NCI-H2196 (cell line): ENCODE measurements around the gene DOCK3.
"Not testable (repeated sequence)": the region's sequence is repeated elsewhere in the genome, so short reads cannot be mapped to it uniquely, and the experiment has no call there.

ENCODE experiments used
- DNase-seq: peaks from one replicate; lab custom pipeline; 2025; ENCODE audit not compliant: unreplicated experiment; lab: John Stamatoyannopoulos, UW

DOCK3 gene

GRCh38 chr3:51190199-51190598, 515.5 kb downstream of the DOCK3 start:
- no peak for DNase-seq

DNA sequence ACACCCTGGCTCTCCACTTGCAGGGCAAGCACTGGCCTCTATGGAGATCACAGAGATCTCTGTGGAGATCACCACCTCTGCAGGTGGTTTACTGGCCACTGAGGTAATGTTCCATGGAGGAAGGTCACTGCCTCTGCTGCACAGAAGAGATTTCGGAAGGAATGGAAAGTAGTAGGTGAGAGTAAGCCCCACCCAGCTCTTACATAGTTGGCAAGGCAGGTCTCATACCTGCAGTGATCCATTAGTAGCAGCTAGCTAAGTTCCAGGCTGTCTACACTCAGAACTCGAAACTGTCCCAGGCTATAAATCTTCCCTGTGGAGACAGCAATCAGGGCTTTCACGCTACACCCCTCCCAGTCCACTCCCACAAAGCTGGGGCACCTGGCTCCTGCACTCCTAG, 516.1 kb downstream of the DOCK3 start:
- no peak for DNase-seq

DNA sequence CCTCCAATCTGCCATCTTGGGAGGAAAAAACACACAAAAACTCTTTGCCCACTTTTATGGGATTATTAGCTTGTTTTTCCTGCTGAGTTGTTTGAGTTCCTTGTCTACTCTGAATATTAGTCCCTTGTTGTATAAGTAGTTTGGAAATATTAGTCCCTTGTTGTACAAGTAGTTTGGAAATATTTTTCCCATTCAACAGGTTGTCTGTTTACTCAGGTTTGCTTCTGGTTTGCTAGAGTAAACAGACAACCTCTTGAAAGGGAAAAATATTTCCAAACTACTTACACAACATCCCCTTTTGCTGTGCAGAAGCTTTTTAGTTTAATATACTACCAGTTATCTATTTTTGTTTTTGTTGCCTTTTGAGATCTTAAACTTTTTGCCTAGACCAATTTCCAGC, 517.0 kb downstream of the DOCK3 start:
- no peak for DNase-seq

DNA sequence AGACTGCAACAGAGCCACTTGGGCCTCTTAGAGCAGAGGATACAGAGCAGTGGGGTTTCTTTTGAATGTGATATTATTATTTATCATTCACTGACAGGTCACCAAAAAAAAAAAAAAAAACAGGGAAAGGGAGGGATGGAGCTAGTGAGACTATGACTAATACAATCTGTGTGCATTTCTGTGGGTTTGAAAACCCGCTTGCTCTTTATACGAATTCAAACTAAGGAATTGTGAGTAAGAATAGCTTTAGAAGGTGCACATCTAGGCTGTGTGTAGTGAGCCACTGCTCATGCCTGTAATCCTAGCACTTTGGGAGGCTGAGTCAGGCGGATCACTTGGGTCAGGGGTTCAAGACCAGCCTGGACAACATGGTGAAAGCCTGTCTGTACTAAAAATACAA, 523.8 kb downstream of the DOCK3 start:
- no peak for DNase-seq

GRCh38 chr3:51199296-51199695, 524.6 kb downstream of the DOCK3 start:
- not testable (repeated sequence) for DNase-seq

- DNase-seq: no peak
Measured at GRCh38 chr3:51216291-51216690, 541.6 kb downstream of the DOCK3 start.

GRCh38 chr3:51221959-51222358, 547.2 kb downstream of the DOCK3 start:
- no peak for DNase-seq

DNA sequence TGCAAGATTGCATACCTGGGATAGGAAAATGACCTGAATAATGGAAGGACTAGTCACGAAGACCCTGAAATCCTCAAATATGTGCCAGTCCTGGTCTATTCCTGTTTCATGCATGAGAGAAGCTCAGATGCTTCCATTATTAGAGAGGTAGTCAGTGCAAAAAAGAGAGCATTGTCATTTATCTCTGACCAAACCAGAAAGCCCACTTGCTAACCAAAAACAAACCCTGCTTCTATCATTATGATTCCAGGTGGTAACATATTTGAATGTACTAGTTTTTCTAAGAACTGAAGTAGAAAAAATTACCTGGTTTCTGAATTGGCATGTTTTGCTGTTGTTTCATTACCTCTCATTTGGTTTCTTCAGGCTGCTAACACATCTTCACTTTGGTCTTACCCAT, 549.6 kb downstream of the DOCK3 start:
- no peak for DNase-seq

- no peak for DNase-seq
Measured at GRCh38 chr3:51224843-51225242, 550.1 kb downstream of the DOCK3 start.

DNA sequence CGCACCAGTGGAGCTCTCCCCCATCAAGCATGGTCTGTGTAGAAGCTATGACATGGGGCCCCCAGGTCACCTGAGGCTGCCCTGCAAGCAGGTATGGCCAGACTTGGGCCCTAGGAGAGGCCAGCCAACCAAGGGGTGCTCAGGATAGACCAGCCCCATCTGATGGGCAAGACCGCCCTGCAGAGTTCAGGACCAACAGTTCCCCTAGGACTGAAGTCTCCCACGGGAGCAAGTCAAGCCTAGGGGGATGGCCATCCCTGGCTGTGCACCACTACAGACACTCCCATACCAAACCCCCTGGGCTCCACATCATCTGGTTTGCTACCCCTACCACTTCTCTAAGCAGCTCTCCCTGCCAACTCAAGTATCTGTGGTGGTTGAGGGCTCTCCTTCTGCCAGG, 568.2 kb downstream of the DOCK3 start:
- DNase-seq: no peak

DNA sequence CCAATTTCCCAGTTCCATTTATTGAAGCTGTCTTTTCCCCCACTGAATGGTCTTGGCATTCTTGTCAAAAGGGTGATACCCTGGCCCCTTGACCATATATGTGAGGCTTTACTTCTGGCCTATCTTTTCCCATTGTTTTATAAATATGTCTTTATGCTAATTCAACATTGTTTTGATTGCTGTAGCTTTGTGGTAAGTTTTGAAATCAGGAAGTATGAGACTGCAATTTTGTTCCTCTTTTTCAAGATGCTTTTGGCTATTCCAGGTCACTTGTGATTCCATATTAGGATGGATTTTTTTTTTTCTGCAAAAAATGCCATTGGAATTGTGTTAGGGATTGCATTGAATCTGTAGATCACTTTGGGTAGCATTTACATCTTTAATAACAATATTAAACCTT, 569.2 kb downstream of the DOCK3 start:
- no peak for DNase-seq

- no peak for DNase-seq
Measured at GRCh38 chr3:51245867-51246266, 571.1 kb downstream of the DOCK3 start.

GRCh38 chr3:51257870-51258269, 583.1 kb downstream of the DOCK3 start:
- DNase-seq: no peak

DNA sequence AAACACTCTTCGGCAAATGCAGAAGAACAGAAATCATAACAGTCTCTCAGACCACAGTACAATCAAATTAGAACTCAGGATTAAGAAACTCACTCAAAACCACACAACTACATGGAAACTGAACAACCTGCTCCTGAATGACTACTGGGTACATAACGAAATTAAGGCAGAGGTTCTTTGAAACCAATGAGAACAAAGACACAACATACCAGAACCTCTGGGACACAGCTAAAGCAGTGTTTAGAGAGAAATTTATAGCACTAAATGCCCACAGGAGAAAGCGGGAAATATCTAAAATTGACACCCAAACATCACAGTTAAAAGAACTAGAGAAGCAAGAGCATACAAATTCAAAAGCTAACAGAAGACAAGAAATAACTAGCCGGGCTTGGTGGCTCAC, 589.4 kb downstream of the DOCK3 start:
- DNase-seq: not testable (repeated sequence)

GRCh38 chr3:51268132-51268531, 593.4 kb downstream of the DOCK3 start:
- no peak for DNase-seq

DNA sequence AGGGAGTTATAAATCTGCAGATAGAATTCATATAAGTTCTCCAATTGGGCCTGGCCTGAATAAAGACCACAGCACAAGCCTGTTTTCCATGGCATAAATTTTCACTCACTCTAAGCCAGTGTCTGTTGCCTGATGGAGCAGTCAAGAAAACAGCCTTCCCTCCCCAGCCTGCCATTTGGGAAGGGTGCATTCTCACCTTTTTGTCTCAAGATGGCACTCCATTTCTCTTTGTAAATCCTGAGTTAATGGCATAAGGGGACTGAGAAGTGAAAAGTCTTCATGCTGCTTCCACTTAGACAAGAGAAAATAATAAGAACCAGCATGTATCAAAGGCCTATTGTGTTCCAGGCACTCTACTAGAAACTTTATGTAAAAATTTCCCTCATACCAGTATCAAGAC, 594.7 kb downstream of the DOCK3 start:
- DNase-seq: no peak

- DNase-seq: no peak
Measured at GRCh38 chr3:51270559-51270958, 595.8 kb downstream of the DOCK3 start.

GRCh38 chr3:51271172-51271571, 596.4 kb downstream of the DOCK3 start:
- no peak for DNase-seq

DNA sequence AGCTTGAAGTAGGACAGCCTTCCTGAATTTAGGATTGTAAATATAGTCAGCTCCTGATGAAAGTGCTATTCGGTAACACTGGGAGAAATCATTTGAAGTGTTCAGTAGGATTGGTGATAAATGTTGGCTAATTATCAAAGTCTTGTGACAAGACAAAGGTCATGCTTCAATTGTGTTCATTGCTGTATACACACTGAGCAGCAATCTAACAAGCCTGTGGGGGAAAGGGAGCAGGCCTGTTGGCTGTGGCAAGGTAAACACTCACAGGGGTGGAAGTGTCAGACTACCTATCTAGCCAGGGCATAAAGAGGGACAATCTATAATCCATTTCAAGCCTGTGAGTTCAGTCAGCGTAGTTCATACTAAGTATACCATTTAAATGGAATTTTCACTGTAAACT, 599.3 kb downstream of the DOCK3 start:
- DNase-seq: no peak

GRCh38 chr3:51275111-51275805, 600.5 kb downstream of the DOCK3 start:
- no peak for DNase-seq

GRCh38 chr3:51276046-51276445, 601.3 kb downstream of the DOCK3 start:
- DNase-seq: no peak

DNA sequence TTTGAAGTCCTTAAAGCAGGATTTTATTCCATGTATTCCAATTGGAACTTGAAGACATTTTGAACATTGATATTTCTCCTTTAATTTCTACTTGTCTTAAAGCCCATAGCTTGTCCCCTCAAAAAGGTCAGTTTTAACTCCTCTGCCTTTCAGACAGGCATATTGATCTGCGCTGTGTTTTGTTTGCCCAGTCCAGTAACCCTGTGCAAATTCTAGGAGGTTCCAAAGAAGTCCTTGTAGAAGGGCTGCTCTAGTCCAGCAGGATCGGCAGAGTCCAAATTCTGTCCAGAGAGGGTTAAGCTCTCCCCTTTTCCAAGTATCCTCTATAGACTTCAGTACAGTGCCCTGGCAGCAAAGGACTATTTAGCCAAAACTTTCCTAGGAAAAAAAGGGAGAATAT, 604.7 kb downstream of the DOCK3 start:
- DNase-seq: no peak

- no peak for DNase-seq
Measured at GRCh38 chr3:51280176-51280575, 605.4 kb downstream of the DOCK3 start.
